Measurements from ENCODE around the gene ALDH2. TPM values are rescaled to one million over a fixed set of nuclear protein-coding genes. Genes with fewer than 3 reads are reported as not detected.

The ALDH2 gene
- polyA plus RNA-seq, 3 donors from 2014 or later: 1.7 to 18.7 (median 8.2) TPM

- Mint-ChIP-seq H3K9me3 (no peaks in the 10 kb centered on the region), H3K4me3 (no peak overlapping the region), H3K4me1 (peaks cover 19 to 36% of the 10 kb centered on the region in 2 donors), H3K27me3 (ENCODE audit: low read depth in 3 of 3) (peaks cover 0 to 1% (median 0%) of the 10 kb centered on the region in 3 donors), H3K27ac (no peak overlapping the region), H3K36me3 (peaks cover 0 to 3% (median 0%) of the 10 kb centered on the region in 3 donors)
- DNase-seq: no peak
Measured at GRCh38 chr12:111858778-111859177, 92.0 kb downstream of the ALDH2 start.

DNA sequence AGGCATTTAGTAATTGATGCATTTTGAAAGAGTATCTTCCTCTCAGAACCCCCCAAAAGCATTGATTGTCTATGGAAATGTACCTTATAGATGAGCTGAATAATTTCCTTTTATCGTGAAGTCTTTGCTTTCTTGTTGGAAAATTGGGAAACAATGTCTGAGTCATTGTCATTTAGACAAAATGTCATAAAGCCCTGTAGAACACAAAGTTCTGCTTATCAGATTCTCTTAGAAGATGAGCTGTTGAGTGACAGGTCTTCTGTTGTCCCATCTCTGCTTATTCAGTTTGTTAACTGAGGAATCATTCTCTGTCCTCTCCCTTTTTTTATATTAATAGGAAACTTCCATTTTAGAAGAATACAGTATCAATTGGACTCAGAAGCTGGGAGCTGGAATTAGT lies 98.2 kb downstream of the ALDH2 start:
- Mint-ChIP-seq H3K4me1 (peaks cover 12 to 30% of the 10 kb centered on the region in 2 donors), H3K9me3 (no peaks in the 10 kb centered on the region), H3K27ac (no peak overlapping the region), H3K36me3 (peaks cover 8 to 25% (median 12%) of the 10 kb centered on the region in 3 donors), H3K4me3 (no peak overlapping the region), H3K27me3 (ENCODE audit: low read depth in 3 of 3) (peaks cover 0 to 2% (median 0%) of the 10 kb centered on the region in 3 donors)
- no peak for DNase-seq

Other genes with a start within 250 kb of the ALDH2 start
- gene ATXN2, start 167.6 kb upstream of the ALDH2 start, polyA plus RNA-seq: 10 to 100 TPM in 2 of 3 donors, 1 to 10 TPM in 1; 7.1 to 31.3 (median 12.3) TPM
- 10 to 100 TPM; 11.7 to 23.6 (median 15.0) TPM for gene BRAP, start 81.0 kb upstream of the ALDH2 start, polyA plus RNA-seq
- 1 to 10 TPM; 6.3 to 9.1 (median 7.9) TPM for gene ACAD10, start 80.9 kb upstream of the ALDH2 start, polyA plus RNA-seq
- 10 to 100 TPM; 25.1 to 39.1 (median 36.7) TPM for gene MAPKAPK5, start 75.3 kb downstream of the ALDH2 start, polyA plus RNA-seq
- 10 to 100 TPM; 11.2 to 15.1 (median 11.8) TPM for gene TMEM116, start 246.2 kb downstream of the ALDH2 start, polyA plus RNA-seq
- gene ERP29, start 246.5 kb downstream of the ALDH2 start, polyA plus RNA-seq: 100 to 1,000 TPM; 106 to 137 (median 119) TPM